CD8-positive, alpha-beta memory T cell (primary cell): ENCODE data around the gene UPK1A. TPM values are rescaled to one million over a fixed set of nuclear protein-coding genes. Genes with fewer than 3 reads are reported as not detected.

Source experiments
- CTCF ChIA-PET: fragments of 350-600 bp; sonication (Branson Sonifier 250); formaldehyde crosslinking; loops from one replicate; lab custom pipeline; 2021; ENCODE audit warnings: antibody characterized with exemption; lab: Charles Lee
- POLR2A ChIA-PET: fragments of 350-600 bp; sonication (Branson Sonifier 250); formaldehyde crosslinking; loops from one replicate; lab custom pipeline; 2021; ENCODE audit warnings: antibody characterized with exemption; lab: Charles Lee
- DNase-seq, 5 donors: peaks; one replicate each; pipeline versions ENCODE4 v3.0.0 to v3.0.0-alpha.2; 2020 to 2022; ENCODE audit warnings: mixed read lengths in 1 of 5
- H3K27ac ChIP-seq: one replicate; pipeline ENCODE4 v1.7.0; 2013; ENCODE audit warnings: low read depth, mild to moderate bottlenecking, low read length, moderate library complexity
- H3K27me3 ChIP-seq: 2 replicates; pipeline ENCODE4 v1.7.0; 2013; ENCODE audit warnings: low read length, mild to moderate bottlenecking; ENCODE audit not compliant: insufficient read depth, poor library complexity, severe bottlenecking
- H3K36me3 ChIP-seq: 2 replicates; pipeline ENCODE4 v1.7.0; 2013; ENCODE audit warnings: mild to moderate bottlenecking, low read length, moderate library complexity; ENCODE audit not compliant: insufficient read depth
- H3K4me1 ChIP-seq: 2 replicates; pipeline ENCODE4 v1.7.0; 2013; ENCODE audit warnings: mild to moderate bottlenecking, low read length, moderate library complexity; ENCODE audit not compliant: insufficient read depth
- H3K4me3 ChIP-seq: 2 replicates; pipeline ENCODE4 v1.7.0; 2013; ENCODE audit warnings: mild to moderate bottlenecking, low read length
- H3K9me3 ChIP-seq: 2 replicates; pipeline ENCODE4 v1.7.0; 2013; ENCODE audit warnings: mild to moderate bottlenecking, low read length
- H3K27ac Mint-ChIP-seq, 8 donors: one replicate each; pipeline ENCODE4 v1.8.0; 2020 to 2021; ENCODE audit warnings: mixed read lengths in 8 of 8, mild to moderate bottlenecking in 6 of 8, inconsistent platforms in 3 of 8, moderate library complexity in 3 of 8
- H3K27me3 Mint-ChIP-seq, 2 donors: one replicate each; pipeline ENCODE4 v1.8.0; 2020 to 2021; ENCODE audit warnings: mixed read lengths in 2 of 2, mild to moderate bottlenecking in 1 of 2, moderate library complexity in 1 of 2
- H3K36me3 Mint-ChIP-seq, 3 donors: one replicate each; pipeline ENCODE4 v1.8.0; 2020 to 2021; ENCODE audit warnings: mixed read lengths in 3 of 3, inconsistent platforms in 1 of 3, mild to moderate bottlenecking in 1 of 3
- H3K4me1 Mint-ChIP-seq, 3 donors: one replicate each; pipeline ENCODE4 v1.8.0; 2020 to 2021; ENCODE audit warnings: mixed read lengths in 3 of 3, inconsistent platforms in 1 of 3, mild to moderate bottlenecking in 1 of 3
- H3K4me3 Mint-ChIP-seq, 7 donors: one replicate each; pipeline ENCODE4 v1.8.0; 2020 to 2021; ENCODE audit warnings: mixed read lengths in 7 of 7, mild to moderate bottlenecking in 6 of 7, moderate library complexity in 4 of 7, inconsistent platforms in 2 of 7
- H3K9me3 Mint-ChIP-seq, 5 donors: one replicate each; pipeline ENCODE4 v1.8.0; 2020 to 2022; ENCODE audit warnings: mixed read lengths in 5 of 5, mild to moderate bottlenecking in 3 of 5, moderate library complexity in 2 of 5, inconsistent platforms in 1 of 5
- polyA plus RNA-seq: library from polyadenylated mRNA; unstranded; fragments of 300-500 nt; fragmentation: Illumina TruSeq; gene quantifications from one replicate; pipeline ENCODE4 v1.2.3, GENCODE V29; 2021
- total RNA-seq, 2 experiments: library from RNA; stranded (reverse); gene quantifications; one replicate each; pipeline ENCODE4 v1.2.3, GENCODE V29; 2021

Gene UPK1A
- total and polyA plus RNA-seq, 3 experiments from 2014 or later, result 0.22 TPM; not detected in 2

- no peaks in the 10 kb centered on the region for H3K9me3 Mint-ChIP-seq
- H3K36me3 Mint-ChIP-seq, result no peaks in the 10 kb centered on the region
- H3K4me1 Mint-ChIP-seq, result no peaks in the 10 kb centered on the region
- Histone ChIP-seq H3K27ac (no peak overlapping the region), H3K27me3 (no peaks in the 10 kb centered on the region), H3K36me3 (no peaks in the 10 kb centered on the region), H3K9me3 (no peaks in the 10 kb centered on the region), H3K4me3 (no peak overlapping the region), H3K4me1 (no peaks in the 10 kb centered on the region)
- DNase-seq, result no peak
- ChIA-PET CTCF (interaction anchor here (0.7 to 2.4 kb wide), 3 partner anchors 11 to 20 kb away, joined by 3 to 20 read pairs (median 6); no protein-coding TSS in a partner anchor), POLR2A (no interaction called here)
- no peak overlapping the region for H3K4me3 Mint-ChIP-seq
- no peak overlapping the region for H3K27ac Mint-ChIP-seq
- H3K27me3 Mint-ChIP-seq, result peaks cover 0 to 1% of the 10 kb centered on the region in 2 donors
Observed at GRCh38 chr19:35695895-35696422, 29.6 kb downstream of the UPK1A start.

- H3K36me3 Mint-ChIP-seq, result no peaks in the 10 kb centered on the region
Observed at GRCh38 chr19:35696835-35697234, 30.5 kb downstream of the UPK1A start.

GRCh38 chr19:35702223-35703012 is 36.1 kb downstream of the UPK1A start:
- Mint-ChIP-seq H3K36me3 (peaks cover 0 to 2% (median 0%) of the 10 kb centered on the region in 3 donors), H3K4me3 (peak overlapping the region; percentile 82 to 98 (median 92)), H3K27ac (peak overlapping the region; percentile 9 to 95 (median 90)), H3K4me1 (peaks cover 5 to 8% (median 6%) of the 10 kb centered on the region in 3 donors), H3K9me3 (no peaks in the 10 kb centered on the region), H3K27me3 (peaks cover 0 to 2% of the 10 kb centered on the region in 2 donors)
- DNase-seq, result peak; percentile 87 to 95 (median 89)
- Histone ChIP-seq H3K27me3 (no peaks in the 10 kb centered on the region), H3K9me3 (no peaks in the 10 kb centered on the region), H3K4me3 (peak overlapping the region; percentile 92), H3K27ac (peak overlapping the region; percentile 43), H3K36me3 (no peaks in the 10 kb centered on the region), H3K4me1 (peaks cover 6% of the 10 kb centered on the region)
- POLR2A ChIA-PET, result interaction anchor here (0.9 to 2.0 kb wide), 5 partner anchors 10 to 59 kb away, joined by 3 to 16 read pairs (median 8); partner anchors contain the start of genes LIN37, PSENEN and U2AF1L4
- CTCF ChIA-PET, result interaction anchor here (0.6 to 2.5 kb wide), 8 partner anchors 10 to 229 kb away, joined by 3 to 10 read pairs (median 3); no protein-coding TSS in a partner anchor

More at GRCh38 chr19:35696835-35697234, 30.5 kb downstream of the UPK1A start:
- Mint-ChIP-seq H3K27me3 (peaks cover 0 to 1% of the 10 kb centered on the region in 2 donors), H3K4me3 (no peak overlapping the region), H3K9me3 (no peaks in the 10 kb centered on the region), H3K27ac (no peak overlapping the region), H3K4me1 (no peaks in the 10 kb centered on the region)
- Histone ChIP-seq H3K27me3 (no peaks in the 10 kb centered on the region), H3K9me3 (no peaks in the 10 kb centered on the region), H3K4me3 (no peak overlapping the region), H3K36me3 (no peaks in the 10 kb centered on the region), H3K27ac (no peak overlapping the region), H3K4me1 (no peaks in the 10 kb centered on the region)
- ChIA-PET CTCF (interaction anchor here (0.7 kb wide), 1 partner anchor 19 kb away, joined by 3 read pairs; no protein-coding TSS in a partner anchor), POLR2A (no interaction called here)
- no peak for DNase-seq

- Mint-ChIP-seq H3K9me3 (no peaks in the 10 kb centered on the region), H3K4me3 (peak overlapping the region in 2 of 7 donors; percentile 13 to 91), H3K4me1 (peaks cover 5 to 8% (median 6%) of the 10 kb centered on the region in 3 donors), H3K36me3 (peaks cover 0 to 2% (median 0%) of the 10 kb centered on the region in 3 donors), H3K27ac (no peak overlapping the region), H3K27me3 (peaks cover 0 to 2% of the 10 kb centered on the region in 2 donors)
- peaks cover 6% of the 10 kb centered on the region for H3K4me1 ChIP-seq
- no peaks in the 10 kb centered on the region for H3K9me3 ChIP-seq
- no peak for DNase-seq
- ChIA-PET CTCF (interaction anchor here (0.6 to 2.5 kb wide), 7 partner anchors 9 to 596 kb away, joined by 3 to 10 read pairs (median 4); no protein-coding TSS in a partner anchor), POLR2A (no interaction called here)
- H3K36me3 ChIP-seq, result no peaks in the 10 kb centered on the region
- no peaks in the 10 kb centered on the region for H3K27me3 ChIP-seq
- no peak overlapping the region for H3K4me3 ChIP-seq
- H3K27ac ChIP-seq, result no peak overlapping the region
Observed at GRCh38 chr19:35703343-35703742, 37.0 kb downstream of the UPK1A start.

GRCh38 chr19:35704218-35704617 is 37.9 kb downstream of the UPK1A start, which contains the start of gene ZBTB32:
ZBTB32 (plus strand) TSS chr19:35704558; CDS start chr19:35714627, 10,069 bp downstream.
- peak within 1 kb of the TSS in 1 of 8 donors; percentile 26 for H3K27ac Mint-ChIP-seq
- CTCF ChIA-PET, result interaction anchor here (0.6 to 2.3 kb wide), 3 partner anchors 10 to 597 kb away, joined by 3 to 6 read pairs (median 3); no protein-coding TSS in a partner anchor
- peak within 1 kb of the TSS in 2 of 7 donors; percentile 48 to 54 for H3K4me3 Mint-ChIP-seq
- peaks cover 0 to 2% (median 0%) of the 10 kb centered on the region in 3 donors for H3K36me3 Mint-ChIP-seq
- H3K9me3 ChIP-seq, result no peaks in the 10 kb centered on the region
- no peaks in the 10 kb centered on the region for H3K36me3 ChIP-seq
- POLR2A ChIA-PET, result no interaction called here
- H3K9me3 Mint-ChIP-seq, result no peaks in the 10 kb centered on the region
- DNase-seq, result no peak
- no peak within 1 kb of the TSS for H3K4me3 ChIP-seq
- peaks cover 0 to 2% of the 10 kb centered on the region in 2 donors for H3K27me3 Mint-ChIP-seq
- H3K4me1 ChIP-seq, result peaks cover 6% of the 10 kb centered on the region
- H3K4me1 Mint-ChIP-seq, result peaks cover 5 to 8% (median 6%) of the 10 kb centered on the region in 3 donors
- no peak within 1 kb of the TSS for H3K27ac ChIP-seq
- no peaks in the 10 kb centered on the region for H3K27me3 ChIP-seq

GRCh38 chr19:35708391-35708790 is 42.1 kb downstream of the UPK1A start:
- Histone ChIP-seq H3K27ac (no peak overlapping the region), H3K27me3 (no peaks in the 10 kb centered on the region), H3K4me3 (no peak overlapping the region), H3K9me3 (no peaks in the 10 kb centered on the region), H3K4me1 (peaks cover 26% of the 10 kb centered on the region), H3K36me3 (no peaks in the 10 kb centered on the region)
- Mint-ChIP-seq H3K36me3 (no peaks in the 10 kb centered on the region), H3K9me3 (no peaks in the 10 kb centered on the region), H3K27ac (peak overlapping the region in 1 of 8 donors; percentile 24), H3K4me1 (peaks cover 20 to 31% (median 31%) of the 10 kb centered on the region in 3 donors), H3K27me3 (peaks cover 0 to 4% of the 10 kb centered on the region in 2 donors), H3K4me3 (no peak overlapping the region)
- CTCF ChIA-PET, result no interaction called here
- no peak for DNase-seq
- POLR2A ChIA-PET, result no interaction called here

GRCh38 chr19:35710784-35711723 is 44.7 kb downstream of the UPK1A start:
- peak overlapping the region in 7 of 8 donors; percentile 10 to 92 (median 77) for H3K27ac Mint-ChIP-seq
- peaks cover 40 to 58% (median 56%) of the 10 kb centered on the region in 3 donors for H3K4me1 Mint-ChIP-seq
- H3K4me3 Mint-ChIP-seq, result peak overlapping the region in 6 of 7 donors; percentile 8 to 52 (median 43)
- CTCF ChIA-PET, result interaction anchor here (0.9 to 2.2 kb wide), 4 partner anchors 8 to 29 kb away, joined by 3 to 6 read pairs (median 4); no protein-coding TSS in a partner anchor
- H3K36me3 Mint-ChIP-seq, result no peaks in the 10 kb centered on the region
- POLR2A ChIA-PET, result interaction anchor here (2.8 kb wide), 1 partner anchor 9 kb away, joined by 16 read pairs; no protein-coding TSS in a partner anchor
- no peak overlapping the region for H3K4me3 ChIP-seq
- H3K36me3 ChIP-seq, result no peaks in the 10 kb centered on the region
- no peak overlapping the region for H3K27ac ChIP-seq
- H3K9me3 ChIP-seq, result no peaks in the 10 kb centered on the region
- peaks cover 52% of the 10 kb centered on the region for H3K4me1 ChIP-seq
- no peaks in the 10 kb centered on the region for H3K27me3 ChIP-seq
- H3K27me3 Mint-ChIP-seq, result peaks cover 0 to 6% of the 10 kb centered on the region in 2 donors
- no peak for DNase-seq
- no peaks in the 10 kb centered on the region for H3K9me3 Mint-ChIP-seq
